Measurements from ENCODE around the gene LIPA.
A peak's percentile ranks its signal among the peaks of the same experiment; 100 is the strongest.
"Not testable (repeated sequence)": the region's sequence is repeated elsewhere in the genome, so short reads cannot be mapped to it uniquely, and the experiment has no call there.

Gene LIPA

DNA sequence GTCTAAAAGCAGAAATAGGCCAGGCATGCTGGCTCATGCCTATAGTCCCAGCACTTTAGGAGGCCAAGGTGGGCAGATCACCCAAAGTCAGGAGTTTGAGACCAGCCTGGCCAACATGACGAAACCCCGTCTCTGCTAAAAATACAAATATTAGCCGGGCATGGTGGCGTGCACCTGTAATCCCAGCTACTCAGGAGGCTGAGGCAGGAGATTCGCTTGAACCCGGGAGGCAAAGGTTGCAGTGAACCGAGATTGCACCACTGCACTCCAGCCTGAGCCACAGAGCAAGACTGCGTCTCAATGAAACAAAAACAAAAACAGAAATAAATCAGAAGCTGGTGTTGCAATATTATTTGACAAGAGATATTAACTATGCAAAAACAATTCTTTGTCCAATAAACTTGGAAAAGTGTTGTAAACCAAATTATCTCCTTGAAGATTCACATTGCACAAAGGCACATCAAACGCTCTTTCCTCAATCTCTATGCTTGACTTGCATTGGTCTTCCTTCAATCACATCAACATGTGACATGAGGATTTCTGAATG, 83.1 kb downstream of the LIPA start:
- H3K27ac Mint-ChIP-seq; H3K4me3 Mint-ChIP-seq; H3K36me3 Mint-ChIP-seq (ENCODE audit: low read depth); H3K9me3 Mint-ChIP-seq; intact Hi-C loops (cut with micrococcal nuclease): not testable (repeated sequence)
- Mint-ChIP-seq H3K4me1 (ENCODE audit: low read depth) (peaks cover 35% of the 10 kb centered on the region), H3K27me3 (peaks cover 13% of the 10 kb centered on the region)

DNA sequence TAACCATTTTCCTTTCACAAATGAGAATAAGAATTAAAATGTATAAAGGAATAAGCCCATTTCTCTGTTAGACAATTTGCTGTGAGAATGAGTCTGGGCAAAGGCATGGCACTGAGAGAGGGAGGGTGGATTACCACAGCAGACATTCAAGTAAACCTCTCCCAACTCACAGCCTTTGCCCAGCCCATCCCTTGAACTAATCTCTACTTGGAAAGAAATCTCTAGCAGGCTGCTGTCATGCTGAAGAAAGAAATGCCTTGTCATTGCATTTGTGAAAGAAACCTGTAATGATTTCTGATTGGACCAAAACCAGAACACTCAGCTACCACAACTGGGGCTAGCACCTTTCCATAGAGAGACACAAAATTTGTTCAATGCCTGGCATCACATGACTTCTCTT, 83.7 kb downstream of the LIPA start:
- H3K4me3 Mint-ChIP-seq: no peak overlapping the region
- peaks cover 13% of the 10 kb centered on the region for H3K27me3 Mint-ChIP-seq
- H3K36me3 Mint-ChIP-seq (ENCODE audit: low read depth): no peaks in the 10 kb centered on the region
- intact Hi-C loops (cut with micrococcal nuclease): no loop called here
- peaks cover 35% of the 10 kb centered on the region for H3K4me1 Mint-ChIP-seq (ENCODE audit: low read depth)
- H3K27ac Mint-ChIP-seq: no peak overlapping the region
- H3K9me3 Mint-ChIP-seq: no peaks in the 10 kb centered on the region

DNA sequence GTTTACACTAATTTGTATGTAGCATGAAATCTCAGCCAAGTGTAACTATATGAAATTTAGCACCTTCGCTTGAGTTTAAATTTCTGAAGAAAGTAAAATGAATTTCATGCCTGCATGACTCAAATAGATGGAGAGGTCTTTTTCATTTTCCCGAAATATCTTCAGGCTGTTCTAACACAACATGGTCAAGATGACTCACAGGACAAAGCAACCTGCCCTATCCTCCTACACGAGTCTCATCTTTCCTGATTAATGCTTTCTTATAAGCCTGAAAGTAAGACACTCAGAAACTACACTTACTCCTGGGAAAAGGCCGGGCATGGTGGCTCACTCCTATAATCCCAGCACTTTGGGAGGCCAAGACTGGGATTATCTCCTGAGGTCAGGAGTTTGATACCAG, 85.7 kb downstream of the LIPA start:
- H3K4me3 Mint-ChIP-seq: no peak overlapping the region
- intact Hi-C loops (cut with micrococcal nuclease): no loop called here

DNA sequence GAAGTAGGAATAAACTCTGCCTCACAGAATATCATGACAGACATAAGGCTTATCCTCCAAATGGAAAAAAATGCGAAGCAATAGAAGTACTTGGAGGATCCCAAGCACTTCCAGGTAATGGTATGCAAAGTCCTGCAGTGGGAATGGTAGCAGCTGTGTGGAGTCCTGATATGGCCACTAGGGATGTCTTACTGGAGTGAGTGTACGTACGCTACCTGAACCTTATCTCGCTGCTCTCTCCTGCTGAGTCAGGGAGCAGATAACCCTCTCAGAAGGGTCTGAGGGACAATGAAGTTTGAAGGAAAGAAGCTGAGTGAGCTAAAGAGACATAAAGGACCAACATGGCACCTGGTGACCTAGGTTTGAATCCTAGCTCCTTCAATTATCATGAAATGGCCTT, 86.7 kb downstream of the LIPA start:
- Mint-ChIP-seq H3K4me1 (ENCODE audit: low read depth) (peaks cover 31% of the 10 kb centered on the region), H3K36me3 (ENCODE audit: low read depth) (no peaks in the 10 kb centered on the region), H3K27me3 (peaks cover 9% of the 10 kb centered on the region), H3K27ac (no peak overlapping the region), H3K9me3 (no peaks in the 10 kb centered on the region), H3K4me3 (no peak overlapping the region)
- intact Hi-C loops (cut with micrococcal nuclease): loop anchor here (5.0 kb wide), 1 partner anchor 133 kb away; no protein-coding TSS in a partner anchor

More for the DNA sequence above, 85.7 kb downstream of the LIPA start:
- H3K27me3 Mint-ChIP-seq: peaks cover 9% of the 10 kb centered on the region
- no peaks in the 10 kb centered on the region for H3K36me3 Mint-ChIP-seq (ENCODE audit: low read depth)
- peaks cover 31% of the 10 kb centered on the region for H3K4me1 Mint-ChIP-seq (ENCODE audit: low read depth)
- no peak overlapping the region for H3K27ac Mint-ChIP-seq
- H3K9me3 Mint-ChIP-seq: no peaks in the 10 kb centered on the region

DNA sequence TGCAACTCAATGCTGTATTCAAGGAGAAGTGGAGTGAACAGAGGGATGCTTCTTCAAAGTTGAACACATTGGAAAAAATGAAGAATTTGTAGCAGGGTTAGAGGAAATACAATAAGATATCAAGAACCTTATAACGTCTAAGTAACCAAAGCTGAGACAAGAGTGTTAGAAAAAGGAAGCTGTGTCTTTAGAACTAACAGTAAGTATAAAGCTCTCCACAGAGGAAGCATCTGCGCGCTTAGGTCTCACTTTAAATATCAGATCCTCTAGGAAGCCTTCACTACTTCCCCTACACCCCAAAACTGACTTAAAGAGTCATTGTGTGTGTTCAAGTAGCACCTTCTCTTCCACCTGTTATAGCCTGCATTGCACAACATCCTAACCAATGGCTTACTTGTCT, 87.5 kb downstream of the LIPA start:
- intact Hi-C loops (cut with micrococcal nuclease): loop anchor here (5.0 kb wide), 1 partner anchor 132 kb away; no protein-coding TSS in a partner anchor
- peaks cover 31% of the 10 kb centered on the region for H3K4me1 Mint-ChIP-seq (ENCODE audit: low read depth)
- no peaks in the 10 kb centered on the region for H3K9me3 Mint-ChIP-seq
- peak overlapping the region; percentile 77 for H3K27ac Mint-ChIP-seq
- H3K36me3 Mint-ChIP-seq (ENCODE audit: low read depth): no peaks in the 10 kb centered on the region
- peaks cover 9% of the 10 kb centered on the region for H3K27me3 Mint-ChIP-seq
- H3K4me3 Mint-ChIP-seq: peak overlapping the region; percentile 33

Measured in dendritic cell treated with granulocyte-macrophage colony-stimulating factor and Interleukin-4, amounts not matched to agents 40 ng/mL and 50 ng/mL, for 4 days (primary cell).